Psoas muscle (tissue), 8 donors: ENCODE data around the gene SYCP2L. TPM values are rescaled to one million over a fixed set of nuclear protein-coding genes. Genes with fewer than 3 reads are reported as not detected.

Experiments
- ATAC-seq, 4 donors: fragments of 200-7000 bp; cut with Tn5 transposase; one replicate each; pipeline ENCODE4 v1.9.1; 2020; ENCODE audit warnings: moderate library complexity in 3 of 4, mild to moderate bottlenecking in 2 of 4
- DNase-seq, 2 donors: peaks; one replicate each; pipeline ENCODE4 v3.0.0-alpha.2; 2020
- H3K27ac ChIP-seq: fragments of 200-600 bp; one replicate; pipeline ENCODE4 v1.8.0; 2022
- H3K27me3 ChIP-seq, 3 donors: fragments of 200-600 bp in 1 of 3; one replicate each; pipeline versions ENCODE4 v1.6.1 to v1.8.0; 2013 to 2022; ENCODE audit warnings: low read length in 2 of 3, mild to moderate bottlenecking in 2 of 3, moderate library complexity in 1 of 3; ENCODE audit not compliant: insufficient read depth in 3 of 3
- H3K36me3 ChIP-seq, 2 donors: fragments of 200-600 bp in 1 of 2; one replicate each; pipeline versions ENCODE4 v1.6.1 to v1.8.0; 2013 to 2022; ENCODE audit warnings: low read depth in 1 of 2, mild to moderate bottlenecking in 1 of 2, moderate library complexity in 1 of 2; ENCODE audit not compliant: insufficient read depth in 1 of 2
- H3K4me1 ChIP-seq: fragments of 200-600 bp; one replicate; pipeline ENCODE4 v1.8.0; 2022
- H3K4me3 ChIP-seq: fragments of 200-600 bp; one replicate; pipeline ENCODE4 v1.8.0; 2022; ENCODE audit warnings: mild to moderate bottlenecking
- H3K9me3 ChIP-seq: fragments of 200-600 bp; one replicate; pipeline ENCODE4 v1.8.0; 2022
- CTCF ChIP-seq: fragments of 200-600 bp; IDR thresholded peaks from one replicate; pipeline ENCODE4 v1.8.0; 2022; ENCODE audit warnings: antibody characterized with exemption
- WGBS, 3 donors: extraction: QIAGEN DNeasy Blood & Tissue Kit; methylation state at CpG; one replicate each; pipeline versions ENCODE4 v1.1.6 to v1.1.7; 2013; 5-methylcytosine and 5-hydroxymethylcytosine counted together
- intact Hi-C, 2 donors: fragments of 100-400 bp; cut with DNase I; formaldehyde crosslinking; loops; one replicate each; pipeline versions ENCODE4 v1.11.0 to v1.14.2; 2022
- polyA plus RNA-seq, 3 donors: library from polyadenylated mRNA; stranded (reverse); fragments of 200-250 nt; gene quantifications; one replicate each; pipeline ENCODE4 v1.2.3, GENCODE V29; 2013
- total RNA-seq, 4 donors: library from RNA; stranded (reverse); fragmentation: NEBNext Ultra II Directional in 2 of 4; extraction: Animal tissue kit (Norgen Biotek cat#: 25700) in 2 of 4; gene quantifications; one replicate each; pipeline versions ENCODE4 v1.2.1 to v1.2.4, GENCODE V29; 2021 to 2023
- donor health status: healthy with polysubstance abuse.
- donor health status: DM: no; HTN: no; CAD: no; lungs with moderate emphysema.
- donor health status: Bipolar disorder and iron deficiency.
- donor health status: healthy.
- donor health status: DM: yes; HTN: yes; CAD: no.
- donor health status: DM: no; HTN: no; CAD: no.
- donor health status: DM: no; HTN: no; CAD: no.
- donor health status: DM: yes; HTN: yes; CAD: no.

Gene SYCP2L
- total and polyA plus RNA-seq, 7 donors: 0.08 to 0.99 (median 0.19) TPM; not detected in 1

GRCh38 chr6:11021714-11022113 lies 134.9 kb downstream of the SYCP2L start:
- Histone ChIP-seq H3K27ac (no peak overlapping the region), H3K27me3 (peaks cover 0 to 7% (median 0%) of the 10 kb centered on the region in 3 donors), H3K36me3 (peaks cover 0 to under 1% of the 10 kb centered on the region in 2 donors), H3K9me3 (no peaks in the 10 kb centered on the region), H3K4me1 (peaks cover 9% of the 10 kb centered on the region), H3K4me3 (no peak overlapping the region)
- no peak for ATAC-seq
- 59 to 62% (median 59%) methylated on average over 7 of the region's 7 CpGs for WGBS, 3 donors
- no peak for TF ChIP-seq CTCF
- intact Hi-C loops: no loop called here
- DNase-seq: no peak

- no peaks in the 10 kb centered on the region for H3K36me3 ChIP-seq
- no peak for TF ChIP-seq CTCF
- no peak overlapping the region for H3K27ac ChIP-seq
- no peaks in the 10 kb centered on the region for H3K9me3 ChIP-seq
- ATAC-seq (no peak), DNase-seq (no peak)
- intact Hi-C loops: no loop called here
- peaks cover 9% of the 10 kb centered on the region for H3K4me1 ChIP-seq
- peaks cover 0 to 20% (median 5%) of the 10 kb centered on the region in 3 donors for H3K27me3 ChIP-seq
- no peak overlapping the region for H3K4me3 ChIP-seq
Observed at GRCh38 chr6:11023032-11023431, 136.2 kb downstream of the SYCP2L start.

Other genes with a start within 250 kb of the SYCP2L start
- 1 to 10 TPM in 2 of 4 donors, under 1 TPM in 2; 0.61 to 1.5 (median 1.0) TPM for gene C6orf52, start 192.4 kb upstream of the SYCP2L start, total RNA-seq
- gene C6orf52, start 192.4 kb upstream of the SYCP2L start, polyA plus RNA-seq: under 1 TPM; 0.33 to 0.47 (median 0.38) TPM
- gene PAK1IP1, start 192.1 kb upstream of the SYCP2L start, total RNA-seq: 10 to 100 TPM in 3 of 4 donors, 1 to 10 TPM in 1; 9.5 to 22.6 (median 18.3) TPM
- gene PAK1IP1, start 192.1 kb upstream of the SYCP2L start, polyA plus RNA-seq: 10 to 100 TPM; 22.0 to 44.1 (median 25.2) TPM
- gene TMEM14C, start 164.0 kb upstream of the SYCP2L start, total RNA-seq: 10 to 100 TPM; 74.3 to 90.7 (median 86.7) TPM
- 100 to 1,000 TPM in 2 of 3 donors, 10 to 100 TPM in 1; 64.4 to 161 (median 104) TPM for gene TMEM14C, start 164.0 kb upstream of the SYCP2L start, polyA plus RNA-seq
- gene TMEM14B, start 139.2 kb upstream of the SYCP2L start, total RNA-seq: 10 to 100 TPM; 78.2 to 89.1 (median 81.8) TPM
- 100 to 1,000 TPM in 1 of 3 donors, 10 to 100 TPM in 2; 66.1 to 118 (median 85.5) TPM for gene TMEM14B, start 139.2 kb upstream of the SYCP2L start, polyA plus RNA-seq
- gene MAK, start 48.5 kb upstream of the SYCP2L start, total RNA-seq: under 1 TPM in 1 of 4 donors, not detected in 3; 0.09 TPM
- gene MAK, start 48.5 kb upstream of the SYCP2L start, polyA plus RNA-seq: under 1 TPM in 2 of 3 donors, not detected in 1; 0.01 to 0.03 TPM
- not detected for gene GCM2, start 5.0 kb upstream of the SYCP2L start, total RNA-seq
- not detected for gene GCM2, start 5.0 kb upstream of the SYCP2L start, polyA plus RNA-seq
- gene ELOVL2, start 157.3 kb downstream of the SYCP2L start, total RNA-seq: under 1 TPM; 0.36 to 0.93 (median 0.56) TPM
- gene ELOVL2, start 157.3 kb downstream of the SYCP2L start, polyA plus RNA-seq: under 1 TPM; 0.34 to 0.74 (median 0.57) TPM
- 10 to 100 TPM in 3 of 4 donors, 1 to 10 TPM in 1; 10.0 to 16.6 (median 11.8) TPM for gene SMIM13, start 206.8 kb downstream of the SYCP2L start, total RNA-seq
- gene SMIM13, start 206.8 kb downstream of the SYCP2L start, polyA plus RNA-seq: 10 to 100 TPM in 1 of 3 donors, 1 to 10 TPM in 2; 5.6 to 19.1 (median 7.6) TPM
- under 1 TPM in 2 of 4 donors, not detected in 2; 0.06 to 0.11 TPM for gene ERVFRD-1, start 224.7 kb downstream of the SYCP2L start, total RNA-seq
- under 1 TPM in 1 of 3 donors, not detected in 2; 0.04 TPM for gene ERVFRD-1, start 224.7 kb downstream of the SYCP2L start, polyA plus RNA-seq